HuH-7.5 (cell line): ENCODE results near the gene NUP93.

Experiments used
- DNase-seq: peaks from one replicate; pipeline ENCODE4 v3.0.0; 2011; ENCODE audit warnings: low spot score

The NUP93 gene

DNA sequence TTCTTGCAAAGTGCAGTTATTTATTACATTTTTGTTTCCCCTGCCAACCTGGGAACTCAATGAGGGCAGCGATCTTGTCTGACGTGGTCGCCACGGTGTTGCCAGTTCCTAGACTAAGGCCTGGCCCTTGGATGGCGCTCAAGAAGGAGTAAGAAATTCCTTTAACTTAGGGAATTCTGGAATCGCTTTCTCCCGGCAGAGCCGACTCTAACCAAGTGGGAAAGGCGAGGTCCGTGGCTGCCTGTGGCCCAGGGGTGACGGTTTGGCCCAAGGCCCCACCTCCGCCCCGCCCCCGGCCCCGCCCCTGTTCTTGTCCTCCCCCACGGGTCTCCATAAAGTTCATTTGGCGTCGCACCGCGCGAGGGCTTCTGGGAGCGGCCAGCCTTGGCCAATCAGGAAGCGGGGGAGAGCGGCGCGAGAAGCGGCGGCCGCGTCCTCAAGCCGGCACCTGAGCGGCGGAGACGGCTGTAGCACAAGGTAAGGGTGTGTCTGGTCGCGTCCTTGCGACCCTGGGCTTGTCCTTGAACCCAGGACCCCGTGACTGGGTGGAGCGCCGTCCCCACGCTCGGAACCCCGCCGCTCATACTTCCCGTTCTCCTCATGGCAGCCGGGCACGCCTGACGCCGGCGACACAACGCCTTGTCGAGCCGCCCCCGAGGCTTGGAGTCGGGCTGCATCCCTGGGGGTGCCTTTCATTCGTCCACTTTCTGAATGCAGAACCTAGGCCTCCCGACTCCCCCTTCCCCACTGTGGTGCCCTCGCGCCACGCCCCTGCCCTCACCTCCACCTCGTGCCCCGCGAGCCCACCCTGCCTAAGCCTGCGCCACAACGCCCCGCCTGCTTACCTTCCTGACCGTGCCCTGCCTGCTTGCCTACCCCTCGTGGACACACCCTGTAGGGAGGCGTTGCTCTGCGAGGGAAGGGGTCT lies at the start of gene NUP93:
Gene NUP93, plus strand, starts transcription at position 395 of the 928 bp plus-strand sequence. CDS start 18,119 bp downstream, outside the sequence.
- peak; percentile 78 for DNase-seq

- DNase-seq: peak; percentile 72
Measured at GRCh38 chr16:56681939-56682702, 47.8 kb upstream of the NUP93 start, which contains the start of gene MT1X. TSS of gene MT1X (plus strand) at chr16:56682470. CDS start at chr16:56682541, 71 bp downstream.

- no peak for DNase-seq
Measured at GRCh38 chr16:56682703-56683397, 47.1 kb upstream of the NUP93 start.

DNA sequence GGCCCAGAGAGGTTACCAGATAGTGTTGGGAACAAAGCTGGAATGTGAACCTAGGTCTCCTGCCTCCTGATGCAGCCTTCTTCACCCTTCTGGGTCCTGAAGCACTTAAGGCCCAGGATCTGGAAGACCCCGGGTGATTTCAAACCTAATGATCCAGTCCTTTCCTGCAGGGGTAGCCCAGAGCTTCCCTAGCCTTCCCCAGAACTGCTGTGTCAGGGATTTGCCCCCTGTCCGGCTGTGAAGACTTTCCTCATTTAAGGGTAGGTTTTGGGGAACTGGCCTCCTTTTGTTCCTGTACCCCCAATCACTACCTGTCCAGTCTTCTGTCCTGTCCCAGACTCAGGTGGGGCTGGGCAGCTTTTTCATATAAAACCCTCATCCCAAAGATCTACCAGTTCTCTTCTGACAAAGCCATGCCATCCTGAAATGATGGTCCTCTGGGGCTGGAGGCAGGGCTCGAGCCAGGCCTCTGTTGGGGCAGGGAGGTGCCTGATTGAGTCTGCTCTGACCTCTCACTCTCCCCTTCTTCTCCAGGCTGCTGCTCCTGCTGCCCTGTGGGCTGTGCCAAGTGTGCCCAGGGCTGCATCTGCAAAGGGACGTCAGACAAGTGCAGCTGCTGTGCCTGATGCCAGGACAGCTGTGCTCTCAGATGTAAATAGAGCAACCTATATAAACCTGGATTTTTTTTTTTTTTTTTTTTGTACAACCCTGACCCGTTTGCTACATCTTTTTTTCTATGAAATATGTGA lies 46.3 kb upstream of the NUP93 start:
- no peak for DNase-seq

- DNase-seq: no peak
Measured at GRCh38 chr16:56684256-56684925, 45.5 kb upstream of the NUP93 start.

- no peak for DNase-seq
Measured at GRCh38 chr16:56684926-56685590, 44.9 kb upstream of the NUP93 start.

DNA sequence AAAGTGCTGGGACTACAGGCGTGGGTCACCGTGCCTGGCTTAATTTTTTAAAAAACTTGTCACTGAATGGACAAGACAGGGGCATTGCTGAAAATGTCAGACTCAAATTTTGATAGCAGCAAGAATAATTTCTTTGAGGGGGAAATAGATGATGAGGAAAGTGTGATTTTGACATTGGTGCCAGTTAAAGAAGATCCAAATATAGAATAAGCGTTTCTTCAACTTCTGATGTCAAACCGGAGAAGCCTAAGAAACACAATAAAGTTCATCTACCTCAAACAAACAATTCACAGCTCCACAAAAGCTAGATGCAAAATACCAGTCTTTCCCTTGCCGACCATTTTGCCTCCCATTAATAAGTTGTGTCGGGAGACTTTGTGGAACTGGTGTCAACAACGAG lies 43.2 kb upstream of the NUP93 start:
- no peak for DNase-seq

GRCh38 chr16:56688762-56689161 lies 41.2 kb upstream of the NUP93 start:
- no peak for DNase-seq

DNA sequence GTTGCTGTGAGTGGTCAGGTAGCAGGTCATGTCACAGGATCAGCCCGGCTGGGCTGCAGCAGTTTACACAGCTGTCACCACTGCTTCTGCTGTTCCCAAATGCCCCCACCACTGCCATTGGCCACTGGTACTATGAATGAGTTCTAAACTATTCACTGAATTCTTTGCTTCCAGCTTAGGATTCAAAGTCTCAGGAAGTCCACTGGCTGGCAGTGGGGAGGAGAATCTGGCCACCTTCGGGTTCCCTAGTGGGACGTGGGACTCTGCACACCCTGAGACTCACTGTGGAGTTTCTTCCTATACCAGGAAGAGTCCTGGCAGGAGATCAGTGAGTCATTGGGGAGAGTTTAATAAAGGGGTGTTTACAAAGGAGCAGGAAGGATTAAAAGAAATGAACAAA lies 40.8 kb upstream of the NUP93 start:
- DNase-seq: no peak

GRCh38 chr16:56690420-56691122 lies 39.4 kb upstream of the NUP93 start:
- no peak for DNase-seq

GRCh38 chr16:56691885-56692284 lies 38.0 kb upstream of the NUP93 start:
- no peak for DNase-seq

DNA sequence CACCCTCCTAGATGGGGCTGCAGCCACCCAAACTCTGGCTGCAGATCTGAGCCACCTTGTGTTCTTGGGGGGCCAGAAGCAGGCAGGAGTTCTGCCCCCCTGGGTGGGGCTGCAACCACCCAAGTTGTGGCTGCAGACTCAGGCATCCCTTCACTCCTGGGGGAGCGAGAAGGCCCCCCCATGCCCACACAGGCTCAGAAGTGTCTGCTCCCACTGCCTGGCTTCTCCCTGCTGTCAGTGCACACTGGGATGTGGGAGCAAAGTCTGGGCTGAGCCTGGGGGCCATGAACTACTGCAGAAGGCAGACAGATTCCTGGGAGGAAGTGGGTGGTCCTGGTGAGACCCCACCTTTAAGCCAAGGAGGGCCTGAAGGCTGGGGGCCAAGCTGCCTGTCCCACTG lies 34.7 kb upstream of the NUP93 start:
- DNase-seq: no peak

GRCh38 chr16:56697456-56698155 lies 32.3 kb upstream of the NUP93 start:
- DNase-seq: no peak

- no peak for DNase-seq
Measured at GRCh38 chr16:56700195-56700594, 29.7 kb upstream of the NUP93 start.

DNA sequence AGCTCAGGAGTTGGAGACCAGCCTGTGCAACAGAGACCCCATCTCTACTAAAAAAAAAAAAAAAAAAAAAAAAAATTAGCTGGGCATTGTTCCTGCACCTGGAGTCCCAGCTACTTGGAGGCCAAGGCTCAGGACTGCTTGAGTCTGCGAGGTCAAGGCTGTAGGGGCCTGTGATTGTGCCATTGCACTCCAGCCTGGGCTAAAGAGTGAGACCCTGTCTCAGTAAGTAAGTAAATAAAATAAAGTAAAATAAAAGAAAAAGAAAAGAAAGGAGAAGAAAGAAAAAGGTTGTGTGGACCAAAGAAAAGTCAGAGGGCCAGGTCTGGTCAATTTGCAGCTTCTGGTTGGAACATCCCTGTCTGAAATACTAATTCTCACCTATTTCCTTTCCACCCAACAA lies 29.3 kb upstream of the NUP93 start:
- DNase-seq: no peak

DNA sequence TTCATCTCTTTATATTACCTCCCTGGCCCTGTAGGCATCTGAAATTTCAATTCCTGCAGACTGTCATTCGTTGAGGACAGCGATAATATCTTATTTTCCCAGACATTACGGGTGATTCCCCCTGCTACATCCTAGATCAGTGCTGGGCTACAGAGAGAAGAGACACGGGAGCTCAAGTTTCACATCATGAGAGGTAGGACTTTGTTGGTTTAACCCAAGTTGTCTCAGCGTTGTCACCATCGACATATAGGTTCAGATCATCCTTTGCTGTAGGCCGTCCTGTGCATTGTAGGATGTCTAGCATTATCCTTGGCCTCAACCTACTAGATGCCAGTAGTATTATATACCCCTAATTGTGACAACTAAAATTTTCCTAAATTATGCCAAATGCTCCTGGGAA lies 28.4 kb upstream of the NUP93 start:
- no peak for DNase-seq

- DNase-seq: no peak
Measured at GRCh38 chr16:56702836-56703235, 27.1 kb upstream of the NUP93 start.

- no peak for DNase-seq
Measured at GRCh38 chr16:56708525-56709442, 21.1 kb upstream of the NUP93 start.
